PC-3 (cell line): Measurements from ENCODE around the gene TFAP2B. TPM values are rescaled to one million over a fixed set of nuclear protein-coding genes. Genes with fewer than 3 reads are reported as not detected.

Source experiments
- ATAC-seq: fragments of 200-7000 bp; cut with Tn5 transposase; 2 replicates; pipeline ENCODE4 v1.9.1; 2020; ENCODE audit warnings: mild to moderate bottlenecking, moderate library complexity
- BruUV-seq: library from RNA; stranded (reverse); fragments of 400-500 nt; replicated peaks from 2 replicates; lab custom pipeline; 2021; lab: Mats Ljungman, UMichigan
- CTCF ChIA-PET: fragments of 300-600 bp; sonication (Branson Sonifier 250); formaldehyde crosslinking; loops from one replicate; lab custom pipeline; 2022; ENCODE audit warnings: antibody characterized with exemption; lab: Charles Lee
- POLR2A ChIA-PET: fragments of 300-600 bp; sonication (Branson Sonifier 250); formaldehyde crosslinking; loops from one replicate; lab custom pipeline; 2022; ENCODE audit warnings: antibody characterized with exemption; ENCODE audit not compliant: unreplicated experiment; lab: Charles Lee
- DNase-seq: peaks from one replicate; pipeline ENCODE4 v3.0.0-alpha.2; 2015
- H2AFZ ChIP-seq: fragments of 300-600 bp; sonication (generic); 2 replicates; pipeline ENCODE4 v1.6.0; 2016; ENCODE audit warnings: antibody characterized with exemption, low read length
- H3F3A ChIP-seq: fragments of 300-600 bp; sonication (generic); one replicate; pipeline ENCODE4 v1.6.0; 2017; ENCODE audit warnings: antibody characterized with exemption, low read length, control low read depth, mild to moderate bottlenecking; ENCODE audit not compliant: unreplicated experiment
- H3K27ac ChIP-seq: fragments of 300-600 bp; sonication (generic); 2 replicates; pipeline ENCODE4 v1.5.1; 2016; ENCODE audit warnings: mild to moderate bottlenecking, low read length
- H3K27me3 ChIP-seq: fragments of 300-600 bp; sonication (generic); 2 replicates; pipeline ENCODE4 v1.6.1; 2016; ENCODE audit warnings: low read length, mixed read lengths
- H3K36me3 ChIP-seq: fragments of 300-600 bp; sonication (generic); 2 replicates; pipeline ENCODE4 v1.6.1; 2016; ENCODE audit warnings: low read depth, mixed run types, low read length, mixed read lengths
- H3K4me1 ChIP-seq: fragments of 300-600 bp; sonication (generic); 2 replicates; pipeline ENCODE4 v1.5.1; 2016; ENCODE audit warnings: low read length; ENCODE audit not compliant: insufficient read depth
- H3K4me2 ChIP-seq: fragments of 300-600 bp; sonication (generic); 2 replicates; pipeline ENCODE4 v1.6.0; 2016; ENCODE audit warnings: low read length
- H3K4me3 ChIP-seq: fragments of 300-600 bp; sonication (generic); 2 replicates; pipeline ENCODE4 v1.5.1; 2016; ENCODE audit warnings: mild to moderate bottlenecking, low read length, mixed read lengths
- H3K79me2 ChIP-seq: fragments of 300-600 bp; sonication (generic); 2 replicates; pipeline ENCODE4 v1.6.1; 2017; ENCODE audit warnings: low read length, mixed read lengths
- H3K9ac ChIP-seq: fragments of 300-600 bp; sonication (generic); 2 replicates; pipeline ENCODE4 v1.6.0; 2016; ENCODE audit warnings: mild to moderate bottlenecking, low read length
- H3K9me2 ChIP-seq: fragments of 300-600 bp; sonication (generic); replicated peaks from 2 replicates; pipeline ENCODE4 v1.6.1; 2016; ENCODE audit warnings: mixed run types, low read length, mixed read lengths
- H3K9me3 ChIP-seq: fragments of 300-600 bp; sonication (generic); 2 replicates; pipeline ENCODE4 v1.6.1; 2016; ENCODE audit warnings: low read length, mixed read lengths
- H4K20me1 ChIP-seq: fragments of 300-600 bp; sonication (generic); 2 replicates; pipeline ENCODE4 v1.6.1; 2016; ENCODE audit warnings: low read length, mixed read lengths
- CTCF ChIP-seq: fragments of 300-600 bp; sonication (generic); conservative IDR thresholded peaks from 2 replicates; pipeline ENCODE4 v1.5.1; 2017; ENCODE audit warnings: antibody characterized with exemption, low read depth, mild to moderate bottlenecking, low read length
- EZH2 ChIP-seq: fragments of 300-600 bp; sonication (generic); IDR thresholded peaks from one replicate; pipeline ENCODE4 v1.6.1; 2017; ENCODE audit warnings: antibody characterized with exemption, mild to moderate bottlenecking, low read length; ENCODE audit not compliant: unreplicated experiment
- EZH2phosphoT487 ChIP-seq: fragments of 300-600 bp; sonication (generic); IDR thresholded peaks from 2 replicates; pipeline ENCODE4 v1.6.1; 2018; ENCODE audit warnings: mild to moderate bottlenecking, antibody characterized with exemption, low read length, borderline replicate concordance
- intact Hi-C: fragments of 100-400 bp; cut with micrococcal nuclease; formaldehyde crosslinking; loops from 2 replicates; pipeline ENCODE4 v1.9.0; 2023
- total RNA-seq: library from RNA; depleted of rRNA; stranded (reverse); fragments of >200 nt; gene quantifications from 2 replicates; pipeline ENCODE4 v1.2.3, GENCODE V29; 2014

The TFAP2B gene
- total RNA-seq, 1 experiment from 2014 or later = not detected

GRCh38 chr6:50884364-50884763 lies 65.7 kb downstream of the TFAP2B start:
- no peaks in the 10 kb centered on the region for H3K9me2 ChIP-seq
- H3K27me3 ChIP-seq = no peaks in the 10 kb centered on the region
- intact Hi-C loops = no loop called here
- ChIA-PET POLR2A (no interaction called here), CTCF (no interaction called here)
- H3K4me2 ChIP-seq = no peak overlapping the region
- no peak overlapping the region for H3K27ac ChIP-seq
- ATAC-seq = no peak
- H2AFZ ChIP-seq = no peak overlapping the region
- H3K79me2 ChIP-seq = no peaks in the 10 kb centered on the region
- no peak overlapping the region for H3K9ac ChIP-seq
- no peaks in the 10 kb centered on the region for H3K36me3 ChIP-seq
- no peaks in the 10 kb centered on the region; the same call in 1 of the 2 replicates for H3K4me1 ChIP-seq
- no peak for TF ChIP-seq EZH2
- TF ChIP-seq CTCF = no peak
- no peak for TF ChIP-seq EZH2phosphoT487
- no peak for DNase-seq
- H3F3A ChIP-seq = no peaks in the 10 kb centered on the region
- no peaks in the 10 kb centered on the region for H4K20me1 ChIP-seq
- no peaks in the 10 kb centered on the region for H3K9me3 ChIP-seq
- H3K4me3 ChIP-seq = no peak overlapping the region
- no TSS peak for BruUV-seq

- H3K4me2 ChIP-seq = no peak overlapping the region
- no peak overlapping the region for H2AFZ ChIP-seq
- no peaks in the 10 kb centered on the region for H3F3A ChIP-seq
- H3K4me3 ChIP-seq = no peak overlapping the region
- H3K36me3 ChIP-seq = no peaks in the 10 kb centered on the region
- no peaks in the 10 kb centered on the region for H3K9me2 ChIP-seq
- DNase-seq (no peak), ATAC-seq (no peak)
- ChIA-PET CTCF (no interaction called here), POLR2A (no interaction called here)
- H3K79me2 ChIP-seq = no peaks in the 10 kb centered on the region
- no peak overlapping the region for H3K27ac ChIP-seq
- no peak overlapping the region for H3K9ac ChIP-seq
- intact Hi-C loops = no loop called here
- BruUV-seq = no TSS peak
- no peak for TF ChIP-seq EZH2phosphoT487
- TF ChIP-seq CTCF = no peak
- TF ChIP-seq EZH2 = no peak
- H3K9me3 ChIP-seq = no peaks in the 10 kb centered on the region
- H3K27me3 ChIP-seq = 0 out of 2 replicates have a peak, but pooled peaks cover 3% of the 10 kb centered on the region
- H3K4me1 ChIP-seq = no peaks in the 10 kb centered on the region
- H4K20me1 ChIP-seq = no peaks in the 10 kb centered on the region
Measured at GRCh38 chr6:50887112-50887511, 68.4 kb downstream of the TFAP2B start.

- CTCF ChIA-PET = no interaction called here
Measured at GRCh38 chr6:50889497-50889896, 70.8 kb downstream of the TFAP2B start.

More at GRCh38 chr6:50889497-50889896, 70.8 kb downstream of the TFAP2B start:
- Histone ChIP-seq H3K79me2 (no peaks in the 10 kb centered on the region), H3K27ac (no peak overlapping the region), H2AFZ (no peak overlapping the region), H3K4me3 (no peak overlapping the region), H3K4me1 (no peaks in the 10 kb centered on the region), H3F3A (no peaks in the 10 kb centered on the region), H4K20me1 (no peaks in the 10 kb centered on the region), H3K27me3 (0 out of 2 replicates have a peak, but pooled peaks cover 3% of the 10 kb centered on the region), H3K9ac (no peak overlapping the region), H3K9me3 (no peaks in the 10 kb centered on the region), H3K36me3 (no peaks in the 10 kb centered on the region), H3K9me2 (no peaks in the 10 kb centered on the region), H3K4me2 (no peak overlapping the region)
- BruUV-seq = no TSS peak
- DNase-seq (no peak), ATAC-seq (no peak)
- POLR2A ChIA-PET = no interaction called here
- intact Hi-C loops = no loop called here
- TF ChIP-seq CTCF = no peak
- TF ChIP-seq EZH2 = no peak
- no peak for TF ChIP-seq EZH2phosphoT487
